Measurements from ENCODE around the gene BPIFB2.

DNA sequence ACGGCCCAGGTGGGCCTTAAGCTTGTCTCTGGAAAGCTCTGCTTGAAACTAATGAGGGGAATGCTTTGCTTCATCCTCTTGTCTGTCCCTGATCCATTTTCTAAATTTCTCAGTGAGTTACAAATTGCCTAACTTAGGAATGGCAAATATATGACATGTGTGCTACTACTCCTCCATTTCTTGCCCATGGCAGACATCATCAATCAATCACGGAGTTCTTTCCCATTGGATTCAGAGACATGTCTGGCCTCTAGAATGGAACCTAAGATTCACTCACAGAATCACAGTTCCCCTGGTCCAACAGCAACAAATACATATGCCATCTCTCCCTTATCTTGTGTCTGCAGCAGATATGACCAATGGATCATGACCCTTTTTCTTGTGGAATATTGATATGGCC lies 65.3 kb downstream of the BPIFB2 start:
- TF ChIP-seq EZH2 (IDR thresholded peaks at IDR 0.05; ENCODE audit: low read length): no peak
- TF ChIP-seq, protein P1, sequence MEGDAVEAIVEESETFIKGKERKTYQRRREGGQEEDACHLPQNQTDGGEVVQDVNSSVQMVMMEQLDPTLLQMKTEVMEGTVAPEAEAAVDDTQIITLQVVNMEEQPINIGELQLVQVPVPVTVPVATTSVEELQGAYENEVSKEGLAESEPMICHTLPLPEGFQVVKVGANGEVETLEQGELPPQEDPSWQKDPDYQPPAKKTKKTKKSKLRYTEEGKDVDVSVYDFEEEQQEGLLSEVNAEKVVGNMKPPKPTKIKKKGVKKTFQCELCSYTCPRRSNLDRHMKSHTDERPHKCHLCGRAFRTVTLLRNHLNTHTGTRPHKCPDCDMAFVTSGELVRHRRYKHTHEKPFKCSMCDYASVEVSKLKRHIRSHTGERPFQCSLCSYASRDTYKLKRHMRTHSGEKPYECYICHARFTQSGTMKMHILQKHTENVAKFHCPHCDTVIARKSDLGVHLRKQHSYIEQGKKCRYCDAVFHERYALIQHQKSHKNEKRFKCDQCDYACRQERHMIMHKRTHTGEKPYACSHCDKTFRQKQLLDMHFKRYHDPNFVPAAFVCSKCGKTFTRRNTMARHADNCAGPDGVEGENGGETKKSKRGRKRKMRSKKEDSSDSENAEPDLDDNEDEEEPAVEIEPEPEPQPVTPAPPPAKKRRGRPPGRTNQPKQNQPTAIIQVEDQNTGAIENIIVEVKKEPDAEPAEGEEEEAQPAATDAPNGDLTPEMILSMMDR (optimal IDR thresholded peaks at IDR 0.05 in 1 of 3, IDR thresholded peaks at IDR 0.05 in 1 of 3, conservative IDR thresholded peaks at IDR 0.05 in 1 of 3; ENCODE audit: extremely low read depth in 1 of 3, insufficient read depth in 2 of 3, low read length in 3 of 3): no peak

Data from keratinocyte (primary cell).